Stimulated activated CD8-positive, alpha-beta memory T cell treated with anti-CD3 and anti-CD28 coated beads, Interleukin-4, amount 100 ng/mL, for 48 hours (primary cell): ENCODE measurements around the gene CDKAL1.
"Not testable (repeated sequence)": the region's sequence is repeated elsewhere in the genome, so short reads cannot be mapped to it uniquely, and the experiment has no call there.

Experiments
- DNase-seq: peaks from one replicate; pipeline ENCODE4 v3.0.0-alpha.2; 2020

CDKAL1 gene

DNA sequence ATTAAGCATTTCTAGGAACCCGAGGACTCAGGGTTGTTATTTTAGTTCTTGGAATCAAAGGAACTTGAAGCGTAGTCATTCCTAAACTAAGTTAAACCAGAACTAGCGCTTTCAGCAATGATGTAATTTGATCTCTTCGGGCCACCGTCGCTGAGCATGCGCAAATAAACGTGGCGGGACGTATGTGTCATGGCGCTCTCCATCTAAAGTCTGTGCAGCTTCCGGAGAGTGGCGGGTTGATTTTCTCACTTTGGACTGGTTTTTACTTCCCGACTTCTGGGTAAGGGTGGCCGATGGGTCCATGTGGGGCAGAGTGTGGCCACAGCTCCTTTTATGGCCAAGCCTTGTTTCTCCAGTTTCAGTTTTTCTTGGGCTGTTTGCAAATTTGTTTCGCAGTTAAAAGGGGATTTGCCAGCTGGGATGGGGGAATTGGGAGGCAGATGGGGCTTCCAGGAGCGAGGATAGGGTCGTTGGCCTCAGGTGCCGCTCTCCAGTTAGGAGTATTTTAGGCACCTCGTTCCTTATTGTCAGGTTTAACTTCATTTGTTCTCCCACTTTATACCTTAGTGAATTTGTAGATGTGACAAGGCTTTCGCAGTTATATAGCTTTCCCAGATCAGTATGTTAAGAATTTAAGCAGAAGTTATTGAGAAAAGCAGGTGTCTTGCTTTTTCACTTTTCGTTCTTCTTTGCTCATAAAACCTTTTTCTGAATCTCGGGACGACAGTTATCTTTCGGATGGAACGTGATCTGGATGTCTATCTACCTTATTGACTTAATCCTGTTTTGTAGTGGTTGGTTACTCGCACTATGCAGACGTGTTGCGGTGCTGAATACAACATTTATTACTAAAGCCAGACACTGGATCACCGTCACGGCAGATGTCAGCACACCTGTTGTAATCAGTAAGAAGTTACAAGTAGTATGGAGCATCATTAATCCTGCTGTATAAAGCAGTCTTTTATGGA is at the start of gene CDKAL1:
CDKAL1 (plus strand) TSS at position 163 of the 968 bp plus-strand sequence. CDS start 11,894 bp downstream, outside the sequence.
- DNase-seq: peak; percentile 91

DNA sequence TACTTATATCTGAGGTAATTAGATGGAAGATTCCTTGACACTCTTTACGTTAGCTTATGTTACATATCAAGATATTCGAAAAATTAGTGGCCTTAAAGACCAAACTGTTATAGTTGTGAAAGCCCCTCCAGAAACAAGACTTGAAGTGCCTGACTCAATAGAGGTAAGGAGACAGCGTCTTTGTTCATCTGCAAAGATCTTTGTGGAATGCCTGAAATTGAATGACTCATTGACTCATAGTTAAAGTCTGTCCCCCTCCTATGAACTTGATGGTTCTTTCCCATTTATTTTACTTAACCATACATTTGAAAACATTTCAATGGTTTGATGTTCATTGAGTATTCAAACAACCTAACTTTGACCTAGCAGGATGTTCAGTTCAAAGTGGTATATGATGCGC is 47.6 kb upstream of the CDKAL1 start:
- DNase-seq: no peak

DNA sequence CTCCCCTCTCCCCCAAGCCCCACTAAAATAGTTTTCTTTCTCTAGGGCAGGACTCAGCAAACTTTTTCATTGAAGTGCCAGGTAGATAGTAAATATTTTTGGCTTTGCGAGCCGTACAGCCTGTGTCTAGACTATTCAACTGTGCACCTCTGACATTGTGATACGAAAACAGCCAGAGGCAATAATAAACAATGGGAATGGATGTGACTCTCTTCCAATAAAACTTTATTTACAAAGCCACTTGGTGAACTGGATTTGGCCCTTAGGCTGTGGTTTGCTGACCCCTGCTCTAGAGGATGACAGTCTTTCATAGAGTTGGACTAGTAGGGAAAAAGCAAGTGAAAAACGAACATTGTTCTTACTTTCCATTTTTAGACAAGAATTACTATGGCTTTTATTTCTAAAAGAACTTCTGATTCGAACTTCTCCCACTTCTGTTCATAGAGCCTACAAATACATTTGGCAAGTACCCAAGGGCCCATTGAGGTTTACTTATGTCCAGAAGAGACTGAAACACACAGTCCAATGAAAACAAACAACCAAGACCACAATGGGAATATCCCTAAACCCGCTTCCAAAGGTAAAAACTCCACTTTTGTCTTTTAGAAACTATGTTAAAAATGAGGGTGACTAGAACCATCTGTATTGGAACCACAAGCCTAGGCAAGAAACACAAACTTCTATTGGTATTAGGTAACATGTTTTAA is 46.4 kb upstream of the CDKAL1 start:
- no peak for DNase-seq

DNA sequence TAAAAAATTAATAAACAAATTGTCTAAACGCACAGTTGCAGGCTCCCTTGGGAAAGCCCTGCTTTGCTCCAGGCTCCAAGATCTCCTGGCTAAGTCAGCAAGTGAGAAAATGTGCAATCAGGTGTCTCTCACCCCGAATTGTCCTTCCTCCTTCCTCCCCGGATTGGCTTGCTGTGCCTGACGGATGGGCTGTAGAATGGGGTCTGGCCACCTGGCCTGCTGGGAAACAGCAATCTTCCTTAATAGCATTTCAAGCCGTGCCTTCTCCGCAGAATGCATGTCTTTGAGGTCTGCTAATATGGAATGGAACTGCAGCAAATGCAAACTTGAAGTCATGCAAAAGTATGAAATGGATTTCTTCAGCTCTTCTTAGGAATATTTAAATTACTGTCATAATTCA is 43.7 kb upstream of the CDKAL1 start:
- no peak for DNase-seq

DNA sequence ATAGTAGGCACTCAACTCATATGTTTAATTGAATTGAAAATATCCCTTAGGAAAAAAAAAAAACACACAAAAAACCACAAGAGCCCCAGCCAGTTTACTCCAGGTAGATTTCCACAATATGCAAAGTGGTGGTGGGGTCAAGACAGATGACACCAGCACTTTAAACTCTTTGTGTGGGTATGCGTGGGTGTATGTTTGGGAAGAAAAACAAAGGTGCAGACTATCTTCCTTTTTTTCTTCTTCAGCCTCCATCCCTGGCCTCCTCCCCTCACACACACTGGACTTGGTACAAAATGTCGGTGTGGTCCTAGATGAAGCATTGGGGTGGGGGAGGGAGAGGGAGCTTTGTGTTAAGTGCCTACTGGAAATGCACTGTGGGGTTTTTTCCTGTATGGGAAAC is 42.2 kb upstream of the CDKAL1 start:
- no peak for DNase-seq

DNA sequence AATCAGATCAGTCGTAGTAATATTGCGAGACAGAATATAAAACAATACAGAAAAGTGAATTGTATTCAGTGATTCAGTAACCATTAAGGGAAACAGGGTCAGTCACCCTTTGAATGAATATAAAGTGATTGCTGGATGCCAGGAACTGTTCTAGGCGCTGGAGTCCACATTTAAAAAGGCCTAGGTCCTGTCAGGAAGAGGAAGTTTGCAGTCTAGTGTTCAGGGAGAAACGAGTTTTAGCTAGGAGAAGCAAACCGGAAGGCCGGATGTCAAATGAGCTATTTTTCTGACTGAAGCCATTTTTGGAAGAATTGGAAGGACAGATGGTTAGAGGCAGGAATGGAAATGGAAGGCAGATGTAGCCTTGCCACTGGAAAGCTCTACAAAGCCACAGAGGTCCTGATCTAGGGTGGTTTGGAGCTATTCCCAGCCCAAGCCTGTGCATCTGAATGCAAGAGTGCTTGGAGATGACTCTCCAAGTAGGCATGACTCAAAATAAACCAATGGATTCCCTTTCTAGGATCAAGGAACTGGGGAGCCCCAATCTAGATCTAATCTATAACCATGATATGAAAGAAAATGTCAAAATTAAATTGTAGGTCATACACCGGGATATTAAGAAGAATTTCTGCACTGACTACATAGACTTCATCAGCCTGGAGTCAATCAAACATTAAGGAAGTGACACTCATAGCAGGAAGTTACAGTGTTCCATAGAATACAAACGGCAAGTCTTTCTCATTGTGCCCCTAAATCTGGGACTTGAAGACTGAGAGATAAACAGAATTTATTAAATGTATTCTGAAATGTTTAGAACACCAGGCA is 36.8 kb upstream of the CDKAL1 start:
- DNase-seq: no peak

DNA sequence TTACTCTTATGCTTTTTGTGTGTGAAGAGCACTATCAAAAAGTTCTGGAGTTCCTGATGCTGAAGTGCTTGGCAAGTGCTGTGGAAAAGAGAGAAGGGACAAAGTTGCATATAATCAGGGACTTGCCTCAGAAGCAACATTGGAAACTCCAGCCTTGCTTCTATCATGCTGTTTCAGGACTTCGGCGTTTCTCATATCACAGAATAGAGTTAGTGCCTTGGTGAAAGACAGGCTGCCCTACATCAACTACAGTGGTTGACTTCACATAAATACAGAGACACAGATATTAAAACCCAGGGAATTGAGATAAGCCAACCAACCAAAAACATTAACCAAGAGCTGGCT is 36.2 kb upstream of the CDKAL1 start:
- DNase-seq: no peak

DNA sequence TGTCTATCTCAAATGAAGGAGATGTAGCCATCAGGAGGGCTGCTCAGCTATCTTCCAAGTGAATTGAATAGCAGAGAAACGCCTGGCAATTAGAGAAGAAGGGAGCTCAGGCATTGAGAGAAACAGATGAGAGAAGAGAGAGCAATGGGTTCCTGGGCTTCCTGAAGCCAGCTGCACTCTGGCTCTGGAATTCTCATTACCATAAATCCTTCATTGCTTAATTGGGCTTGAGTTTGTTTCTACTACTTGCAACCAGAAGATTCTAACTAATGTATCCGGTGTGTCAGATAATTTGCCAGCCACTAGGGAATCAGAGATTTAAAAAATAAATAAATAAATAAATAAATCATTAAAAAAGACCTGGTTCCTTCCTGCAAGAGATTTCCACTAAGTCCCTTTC is 25.0 kb upstream of the CDKAL1 start:
- DNase-seq: no peak

DNA sequence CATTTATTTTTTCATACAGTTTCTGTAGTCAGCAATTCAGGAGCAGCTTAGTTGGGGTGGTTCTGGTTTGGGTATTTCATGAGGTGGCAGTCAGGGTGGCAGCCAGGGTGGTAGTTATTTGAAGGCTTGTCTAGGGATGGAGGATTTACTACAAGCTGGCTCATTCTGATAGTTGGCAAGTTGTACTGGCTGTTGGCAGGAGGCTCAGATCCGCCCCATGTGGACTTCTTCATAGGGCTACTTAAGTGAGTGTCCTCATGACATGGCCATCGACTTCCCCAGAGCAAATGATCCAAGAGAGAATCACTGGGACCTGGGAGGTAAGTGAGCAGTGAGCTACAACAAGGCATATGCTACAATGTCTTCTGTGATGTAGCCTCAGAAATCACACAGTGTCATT is 22.4 kb upstream of the CDKAL1 start:
- DNase-seq: no peak

DNA sequence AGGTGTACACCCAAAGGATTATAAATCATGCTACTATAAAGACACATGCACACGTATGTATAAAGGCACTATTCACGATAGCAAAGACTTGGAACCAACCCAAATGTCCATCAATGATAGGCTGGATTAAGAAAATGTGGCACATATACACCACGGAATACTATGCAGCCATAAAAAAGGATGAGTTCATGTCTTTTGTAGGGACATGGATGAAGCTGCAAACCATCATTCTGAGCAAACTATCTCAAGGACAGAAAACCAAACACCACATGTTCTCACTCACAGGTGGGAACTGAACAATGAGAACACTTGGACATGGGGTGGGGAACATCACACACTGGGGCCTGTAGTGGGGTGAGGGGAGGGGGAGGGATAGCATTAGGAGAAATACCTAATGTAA is 9.0 kb upstream of the CDKAL1 start:
- not testable (repeated sequence) for DNase-seq

DNA sequence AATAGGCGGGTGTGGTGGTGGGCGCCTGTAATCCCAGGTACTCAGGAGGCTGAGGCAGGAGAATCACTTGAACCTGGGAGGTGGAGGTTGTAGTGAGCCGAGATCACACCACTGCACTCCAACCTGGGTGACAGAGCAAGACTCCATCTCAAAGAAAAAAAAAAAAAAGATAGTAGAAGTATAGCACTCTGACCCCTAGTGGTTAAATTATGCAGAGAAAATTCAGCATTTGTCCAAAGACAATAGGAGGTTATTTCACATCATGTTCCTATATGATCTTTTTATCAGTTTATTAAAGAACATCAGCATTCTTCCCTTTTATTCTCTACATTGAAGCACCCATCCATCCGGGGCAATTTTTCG is 5.2 kb upstream of the CDKAL1 start:
- DNase-seq: not testable (repeated sequence)

DNA sequence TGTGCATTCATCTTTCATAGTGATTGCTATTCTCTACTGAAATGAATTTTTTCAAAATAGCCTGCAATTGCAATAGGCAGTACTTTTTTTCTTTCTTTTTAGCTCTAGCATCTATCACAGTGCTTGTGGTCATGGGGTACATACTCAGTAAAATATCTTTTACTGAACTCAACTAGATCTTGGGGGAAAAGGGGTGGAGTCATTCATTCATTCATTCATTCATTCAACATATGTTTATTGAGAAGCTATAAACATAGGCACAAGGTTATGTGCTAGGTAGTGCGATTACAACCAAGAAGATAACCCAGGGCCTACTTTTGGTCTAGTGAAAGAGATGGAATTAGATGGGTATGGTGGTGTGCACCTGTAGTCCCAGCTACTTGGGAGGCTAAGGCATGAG is 1.4 kb upstream of the CDKAL1 start:
- DNase-seq: no peak

DNA sequence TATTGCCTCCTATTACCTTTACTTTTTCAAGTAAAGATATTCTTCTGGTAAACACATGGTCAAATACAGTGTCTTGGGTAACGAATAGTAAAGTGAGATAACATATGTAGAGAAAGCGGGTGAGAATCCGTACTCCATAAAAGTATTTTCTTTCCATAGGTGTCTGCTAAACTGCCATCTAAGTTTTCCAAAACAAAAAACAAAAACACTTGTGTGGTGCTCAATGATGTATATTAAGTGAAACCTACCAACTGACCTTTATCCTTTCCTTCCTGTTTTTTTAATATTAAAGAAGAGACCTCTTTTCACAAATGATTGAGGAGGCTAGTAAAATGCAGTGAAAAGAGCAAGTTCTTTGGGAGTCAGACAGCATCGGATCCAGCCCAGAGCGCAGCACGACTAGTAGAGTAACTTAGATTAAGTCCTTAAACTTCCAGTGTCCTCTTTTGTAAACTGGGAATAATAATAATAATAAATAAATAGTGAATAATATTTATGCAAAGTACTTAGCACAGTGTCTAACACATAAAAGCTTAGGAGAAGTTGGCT is 437 bp upstream of the CDKAL1 start:
- no peak for DNase-seq

DNA sequence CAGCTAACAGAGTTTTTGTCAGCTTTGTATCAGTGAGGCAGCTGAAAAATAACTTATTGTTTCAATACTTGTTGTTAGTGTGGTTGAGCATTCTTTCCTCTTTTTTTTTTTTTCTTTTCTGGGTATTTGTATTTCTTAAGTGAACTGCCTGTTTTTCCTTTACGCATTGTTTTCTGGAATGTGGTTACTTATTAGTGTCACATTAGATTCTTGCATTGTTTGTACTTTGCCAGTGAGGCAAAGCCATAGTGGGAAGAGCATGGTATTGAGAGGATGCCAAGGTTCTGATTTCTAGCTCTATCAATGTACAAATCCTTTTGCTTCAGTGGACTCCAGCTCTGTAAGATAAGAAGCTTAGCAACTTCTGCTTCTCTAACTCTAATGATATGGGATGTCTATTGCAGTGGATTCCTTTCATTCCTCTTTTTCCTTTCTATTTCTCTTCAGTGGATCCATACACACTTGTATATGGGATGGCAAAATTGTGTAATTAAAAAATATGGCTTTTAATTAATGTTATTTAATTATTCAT is 3.9 kb downstream of the CDKAL1 start:
- DNase-seq: no peak

DNA sequence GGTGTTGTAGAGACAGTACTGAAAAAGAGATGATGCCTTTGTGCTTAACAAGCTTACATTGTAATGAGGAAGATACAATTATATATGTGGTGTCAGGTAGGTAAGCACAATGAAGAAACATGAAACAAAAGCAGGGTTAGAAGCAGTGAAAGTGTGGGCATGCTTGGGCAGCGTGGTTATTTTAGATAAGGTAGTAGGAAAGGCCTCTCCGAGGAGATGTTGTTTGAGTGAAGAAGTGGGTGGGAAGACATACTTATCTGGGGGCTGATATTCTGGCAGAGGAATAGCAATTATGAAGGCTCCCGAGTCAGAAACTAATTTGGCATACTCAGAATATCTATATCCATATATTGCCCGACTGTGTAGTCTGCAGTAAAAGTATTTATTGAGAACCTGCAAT is 4.7 kb downstream of the CDKAL1 start:
- no peak for DNase-seq

DNA sequence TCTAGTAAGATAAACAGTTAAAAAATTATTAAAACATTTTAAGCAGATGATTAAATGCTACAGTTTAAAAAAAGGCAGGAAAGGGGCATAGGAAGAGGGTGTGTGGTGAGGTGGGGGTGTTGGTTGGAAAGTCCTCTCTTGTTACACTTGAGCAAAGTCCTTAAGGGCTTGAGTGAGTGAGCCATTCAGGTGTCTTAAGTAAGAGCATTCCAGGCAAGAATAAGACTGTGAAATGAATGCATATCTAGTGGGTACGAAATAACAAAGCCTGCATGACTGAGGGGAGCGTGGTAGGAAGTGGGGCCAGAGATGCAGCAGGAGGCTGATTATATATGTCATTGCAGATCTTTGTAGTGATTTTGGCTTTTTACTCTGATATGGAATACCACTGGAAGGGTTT is 5.1 kb downstream of the CDKAL1 start:
- no peak for DNase-seq

DNA sequence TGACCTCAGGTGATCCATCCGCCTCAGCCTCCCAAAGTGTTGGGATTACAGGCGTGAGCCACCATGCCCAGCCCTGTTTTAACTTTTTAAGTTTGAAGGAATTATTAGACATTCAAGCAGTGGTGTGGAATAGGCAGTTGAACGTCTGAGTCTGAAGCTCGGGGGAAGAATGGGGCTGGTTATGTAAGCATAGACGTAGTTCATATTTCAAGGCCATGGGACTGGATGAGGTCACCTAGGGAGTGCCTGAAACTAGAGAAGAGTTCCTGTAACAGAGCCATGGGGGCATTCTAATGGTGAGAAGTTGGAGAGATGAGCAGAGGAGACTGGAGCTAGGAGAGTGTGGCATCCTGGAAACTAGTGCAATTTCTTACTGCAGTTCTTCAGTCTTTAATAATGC is 6.4 kb downstream of the CDKAL1 start:
- no peak for DNase-seq

DNA sequence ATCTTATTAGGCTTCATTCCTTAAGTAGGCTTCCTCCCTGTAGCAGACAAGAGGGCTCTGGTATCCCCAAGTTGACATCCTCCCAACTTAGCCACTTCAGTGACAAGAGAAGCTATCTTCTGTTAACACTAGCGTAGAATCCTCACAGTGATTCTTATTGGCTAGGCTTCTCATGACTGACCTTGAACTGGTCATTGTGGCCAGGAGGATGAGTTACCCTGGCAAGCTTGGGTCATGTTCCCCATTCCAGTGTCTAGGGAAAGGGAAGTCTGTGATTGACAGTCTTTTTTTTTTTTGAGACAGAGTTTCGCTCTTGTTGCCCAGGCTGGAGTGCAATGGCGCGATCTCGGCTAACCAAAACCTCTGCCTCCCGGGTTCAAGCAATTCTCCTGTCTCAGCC is 7.1 kb downstream of the CDKAL1 start:
- DNase-seq: no peak

DNA sequence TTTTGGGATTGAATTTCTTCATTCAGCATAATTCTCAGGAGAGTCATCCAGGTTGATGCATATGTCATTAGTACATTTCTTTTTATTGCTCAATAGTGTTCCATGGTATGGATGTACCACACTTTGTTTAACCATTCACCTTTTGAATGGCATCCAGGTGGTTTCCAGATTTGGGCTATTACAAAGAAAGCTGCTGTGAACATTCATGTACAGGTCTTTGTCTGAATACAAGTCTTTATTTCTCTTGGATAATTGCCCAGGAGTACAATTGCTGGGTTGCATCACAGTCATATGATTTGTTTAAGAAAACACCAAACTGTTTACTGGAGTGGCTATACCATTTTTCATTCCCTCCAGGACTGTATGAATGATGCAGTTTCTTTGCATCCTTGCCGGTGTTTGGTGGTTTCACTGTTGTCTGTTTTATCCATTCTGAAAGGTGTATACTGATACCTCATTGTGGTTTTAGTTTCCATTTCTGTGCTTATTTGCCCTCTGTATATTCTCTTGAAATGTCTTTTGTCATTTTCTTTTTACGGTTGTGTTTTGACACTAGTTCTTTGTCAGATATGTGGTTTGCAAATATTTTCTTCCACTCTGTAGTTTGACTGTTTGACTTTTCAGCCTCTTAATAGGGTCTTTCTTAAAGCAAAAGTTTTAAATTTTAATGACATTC is 8.8 kb downstream of the CDKAL1 start:
- DNase-seq: no peak

DNA sequence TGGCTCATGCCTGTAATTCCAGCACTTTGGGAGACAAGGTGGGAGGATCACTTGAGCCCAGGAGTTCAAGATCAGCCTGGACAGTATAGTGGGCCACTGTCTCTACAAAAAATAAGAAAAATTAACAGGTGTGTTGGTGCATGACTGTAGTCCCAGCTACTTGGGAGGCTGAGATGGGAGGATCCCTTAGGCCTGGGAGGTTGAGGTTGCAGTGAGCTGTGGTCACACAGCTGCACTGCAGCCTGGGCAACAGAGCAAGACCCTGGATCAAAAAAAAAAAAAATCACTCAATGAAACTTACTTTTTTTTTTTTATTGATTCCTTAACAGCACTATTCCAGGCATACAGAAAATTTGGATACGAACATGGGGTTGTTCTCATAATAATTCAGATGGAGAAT is 14.0 kb downstream of the CDKAL1 start:
- DNase-seq: no peak

DNA sequence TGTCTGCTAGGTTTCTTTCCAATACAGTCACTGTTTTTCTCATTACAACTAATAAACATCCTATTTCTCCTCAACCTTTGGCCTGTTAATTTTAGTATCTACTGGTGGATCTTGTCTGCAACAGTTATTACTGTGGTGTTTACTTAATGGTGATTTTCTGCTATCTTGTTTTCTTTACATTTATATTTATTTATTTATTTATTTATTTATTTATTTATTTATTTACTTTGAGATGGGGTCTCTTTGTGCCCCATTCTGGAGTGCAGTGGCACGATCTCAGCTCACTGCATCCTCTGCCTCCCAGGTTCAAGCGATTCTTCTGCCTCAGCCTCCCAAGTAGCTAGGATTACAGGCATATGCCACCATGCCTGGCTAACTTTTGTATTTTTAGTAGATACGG is 15.1 kb downstream of the CDKAL1 start:
- DNase-seq: not testable (repeated sequence)

DNA sequence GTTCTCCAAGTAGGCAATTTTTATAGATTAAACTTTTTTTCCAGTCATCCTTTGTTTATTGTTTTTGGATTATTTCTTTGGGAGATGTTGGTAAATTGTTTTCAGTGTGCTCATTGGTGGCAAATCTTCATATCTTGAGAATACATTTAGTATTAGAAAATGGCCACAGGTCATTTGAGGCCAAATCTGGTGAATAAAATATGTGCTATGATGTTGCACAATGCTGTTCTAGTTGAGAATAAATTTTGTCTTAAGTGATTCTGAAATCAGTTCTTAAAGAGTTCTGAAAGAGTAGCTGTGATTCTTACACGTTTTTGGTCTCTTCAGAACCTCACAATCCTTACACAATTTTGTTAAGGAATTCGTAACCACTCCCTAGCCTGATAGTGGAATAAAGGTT is 20.1 kb downstream of the CDKAL1 start:
- no peak for DNase-seq
